Activated naive CD8-positive, alpha-beta T cell treated with anti-CD3 and anti-CD28 coated beads, Interleukin-2, amount 50 U/mL, for 16 hours (primary cell): ENCODE data around the gene FIG4.
A peak's percentile ranks its signal among the peaks of the same experiment; 100 is the strongest.
"Not testable (repeated sequence)": the region's sequence is repeated elsewhere in the genome, so short reads cannot be mapped to it uniquely, and the experiment has no call there.

ENCODE experiments used
- DNase-seq: peaks from one replicate; pipeline ENCODE4 v3.0.0-alpha.2; 2020; ENCODE audit warnings: low read depth, low spot score

FIG4 gene

GRCh38 chr6:109690737-109691621 lies at the start of gene FIG4, which contains the start of gene AK9:
Gene FIG4, plus strand, starts transcription at chr6:109691296. Its CDS starts 140 bp downstream, at chr6:109691436.
Gene AK9, minus strand, starts transcription at chr6:109691202. Its CDS starts 15,457 bp downstream, at chr6:109675745.
- peak; percentile 83 for DNase-seq

GRCh38 chr6:109644131-109644530 lies 47.0 kb upstream of the FIG4 start:
- no peak for DNase-seq

- no peak for DNase-seq
Observed at GRCh38 chr6:109653264-109653663, 37.8 kb upstream of the FIG4 start.

GRCh38 chr6:109655761-109656262 lies 35.3 kb upstream of the FIG4 start:
- no peak for DNase-seq

GRCh38 chr6:109660526-109661320 lies 30.4 kb upstream of the FIG4 start:
- DNase-seq = no peak

GRCh38 chr6:109662192-109662591 lies 28.9 kb upstream of the FIG4 start:
- no peak for DNase-seq

- no peak for DNase-seq
Observed at GRCh38 chr6:109669811-109670210, 21.3 kb upstream of the FIG4 start.

- no peak for DNase-seq
Observed at GRCh38 chr6:109671733-109672132, 19.4 kb upstream of the FIG4 start.

- no peak for DNase-seq
Observed at GRCh38 chr6:109672175-109672574, 18.9 kb upstream of the FIG4 start.

- no peak for DNase-seq
Observed at GRCh38 chr6:109672839-109673238, 18.3 kb upstream of the FIG4 start.

GRCh38 chr6:109676724-109677123 lies 14.4 kb upstream of the FIG4 start:
- no peak for DNase-seq

- no peak for DNase-seq
Observed at GRCh38 chr6:109678240-109678639, 12.9 kb upstream of the FIG4 start.

- not testable (repeated sequence) for DNase-seq
Observed at GRCh38 chr6:109678661-109679505, 12.2 kb upstream of the FIG4 start.

GRCh38 chr6:109686566-109687265 lies 4.4 kb upstream of the FIG4 start:
- DNase-seq = no peak

GRCh38 chr6:109687271-109687761 lies 3.8 kb upstream of the FIG4 start:
- DNase-seq = no peak

GRCh38 chr6:109690373-109690736 lies 741 bp upstream of the FIG4 start:
- peak; percentile 44 for DNase-seq

- DNase-seq = no peak
Observed at GRCh38 chr6:109693111-109693510, 2.0 kb downstream of the FIG4 start.

- no peak for DNase-seq
Observed at GRCh38 chr6:109695468-109695867, 4.4 kb downstream of the FIG4 start.

GRCh38 chr6:109696355-109696754 lies 5.3 kb downstream of the FIG4 start:
- no peak for DNase-seq

GRCh38 chr6:109701221-109701620 lies 10.1 kb downstream of the FIG4 start:
- DNase-seq = no peak

GRCh38 chr6:109701774-109702173 lies 10.7 kb downstream of the FIG4 start:
- DNase-seq = no peak
